Urinary bladder (tissue), 4 donors: ENCODE results near the gene SLC2A4. TPM values are rescaled to one million over a fixed set of nuclear protein-coding genes. Genes with fewer than 3 reads are reported as not detected.
"Not testable (repeated sequence)": the region's sequence is repeated elsewhere in the genome, so short reads cannot be mapped to it uniquely, and the experiment has no call there.

ENCODE experiments used
- DNase-seq: peaks from one replicate; pipeline ENCODE4 v3.0.0-alpha.2; 2015; ENCODE audit errors: extremely low spot score
- H3K27ac ChIP-seq: one replicate; pipeline ENCODE4 v1.5.1; 2013; ENCODE audit warnings: low read depth, mild to moderate bottlenecking, moderate library complexity
- H3K36me3 ChIP-seq: one replicate; pipeline ENCODE4 v1.6.1; 2013; ENCODE audit warnings: mild to moderate bottlenecking, moderate library complexity; ENCODE audit not compliant: insufficient read depth
- H3K4me1 ChIP-seq: one replicate; pipeline ENCODE4 v1.6.1; 2013; ENCODE audit warnings: mild to moderate bottlenecking, moderate library complexity; ENCODE audit not compliant: insufficient read depth
- H3K4me3 ChIP-seq: one replicate; pipeline ENCODE4 v1.5.1; 2013; ENCODE audit warnings: low read depth, low read length
- WGBS: extraction: QIAGEN DNeasy Blood & Tissue Kit; methylation state at CpG from one replicate; pipeline ENCODE4 v1.1.7; 2013; 5-methylcytosine and 5-hydroxymethylcytosine counted together
- polyA plus RNA-seq: library from polyadenylated mRNA; stranded (reverse); fragments of 200-250 nt; gene quantifications from one replicate; pipeline ENCODE4 v1.2.3, GENCODE V29; 2013
- total RNA-seq: library from RNA; depleted of rRNA; stranded (reverse); fragments of >200 nt; gene quantifications from one replicate; pipeline ENCODE4 v1.2.3, GENCODE V29; 2014
- donor health status: healthy with polysubstance abuse.
- donor health status: healthy.

The SLC2A4 gene
- total and polyA plus RNA-seq, 2 donors = 11.6 to 66.1 TPM

DNA sequence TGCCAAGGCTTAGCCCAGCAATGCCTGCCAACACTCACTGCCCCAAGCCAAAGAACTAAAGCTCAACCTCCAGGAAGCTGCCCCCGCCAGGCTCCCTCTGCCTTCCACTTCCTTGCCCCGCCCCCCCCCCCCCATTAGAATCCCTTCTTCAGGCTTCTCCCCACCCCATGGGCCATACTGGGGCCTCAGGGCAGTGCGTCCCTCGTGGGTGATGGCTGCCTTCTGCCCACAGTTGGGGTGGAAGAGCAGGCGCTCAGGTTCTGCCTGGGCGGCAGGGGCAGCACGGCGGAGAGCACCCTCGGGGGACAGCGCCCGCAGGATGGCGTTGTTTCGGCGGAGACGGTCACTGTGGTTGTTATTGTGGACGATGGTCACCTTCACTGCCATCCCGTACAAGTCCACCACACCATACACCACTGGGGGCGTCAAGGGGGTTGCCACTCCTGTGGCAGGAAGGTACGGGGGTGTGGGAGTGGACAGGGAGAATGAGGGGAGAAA is 43.6 kb downstream of the SLC2A4 start:
- Histone ChIP-seq H3K4me1 (no peaks in the 10 kb centered on the region), H3K4me3 (no peak overlapping the region), H3K27ac (no peak overlapping the region), H3K36me3 (peaks cover 3% of the 10 kb centered on the region)
- 91% methylated on average over 19 of the region's 19 CpGs for WGBS
- no peak for DNase-seq

DNA sequence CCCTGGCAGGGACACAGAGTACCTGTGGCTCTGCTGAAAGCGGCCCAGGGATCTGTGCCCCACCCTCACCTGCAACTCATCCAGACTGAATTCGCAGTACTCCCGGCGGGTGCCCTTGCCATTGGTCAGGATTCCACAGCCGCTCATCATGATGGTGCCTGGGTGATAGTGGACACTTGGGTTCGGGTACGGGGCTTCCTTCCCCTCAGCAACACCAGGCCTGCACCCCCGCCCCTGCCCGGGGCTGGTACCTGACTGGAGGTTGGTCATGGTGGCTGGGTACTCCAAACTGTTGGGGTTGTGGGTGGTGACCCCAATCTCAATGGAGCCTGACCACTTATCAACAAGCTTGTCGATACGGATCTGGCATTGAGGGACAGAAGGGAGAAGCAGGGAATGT is 44.7 kb downstream of the SLC2A4 start:
- H3K36me3 ChIP-seq = no peaks in the 10 kb centered on the region
- no peak for DNase-seq
- no peaks in the 10 kb centered on the region for H3K4me1 ChIP-seq
- H3K27ac ChIP-seq = no peak overlapping the region
- 93% methylated on average over 11 of the region's 11 CpGs for WGBS
- no peak overlapping the region for H3K4me3 ChIP-seq

DNA sequence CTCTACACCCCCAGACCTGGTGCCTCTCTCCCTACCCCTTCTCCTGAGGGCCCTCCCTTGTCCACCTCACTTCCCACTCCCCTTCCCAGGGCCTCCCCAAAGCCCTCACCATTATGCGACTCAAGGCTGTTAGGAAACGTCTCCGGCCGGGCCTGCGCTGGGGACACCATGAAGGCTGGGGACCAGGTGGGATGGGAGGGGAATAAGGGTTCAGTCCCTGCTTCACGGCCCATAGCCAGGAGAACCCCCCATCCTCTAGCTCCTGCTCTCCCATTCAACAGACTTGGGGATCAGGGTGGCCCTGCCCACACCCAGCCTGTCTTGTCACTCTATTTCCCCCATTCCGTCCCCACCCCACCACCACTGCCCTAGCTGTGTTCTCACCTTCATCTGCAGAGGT is 45.5 kb downstream of the SLC2A4 start:
- no peak for DNase-seq
- Histone ChIP-seq H3K4me3 (no peak overlapping the region), H3K4me1 (no peaks in the 10 kb centered on the region), H3K27ac (no peak overlapping the region), H3K36me3 (no peaks in the 10 kb centered on the region)
- WGBS = 87% methylated on average over 7 of the region's 7 CpGs

DNA sequence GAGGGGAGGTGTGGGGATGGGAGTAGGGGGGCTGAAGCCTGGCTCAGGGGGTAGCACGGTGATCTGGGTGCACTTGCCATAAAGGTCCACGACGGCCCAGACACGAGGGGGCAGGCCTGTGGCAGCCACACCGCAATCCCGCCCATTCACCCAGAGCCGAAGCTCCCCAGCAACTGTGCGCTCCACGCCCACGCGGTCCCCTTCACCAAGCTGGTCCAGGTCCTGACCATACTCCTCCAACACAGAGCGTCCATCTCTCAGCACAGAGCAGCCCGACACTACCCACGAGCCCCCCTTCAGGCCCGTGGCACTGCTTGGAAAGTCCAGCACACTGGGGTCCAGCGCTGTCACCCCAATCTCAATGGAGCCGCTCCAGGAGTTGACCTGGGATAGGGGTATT is 46.0 kb downstream of the SLC2A4 start:
- DNase-seq = no peak
- H3K4me1 ChIP-seq = no peaks in the 10 kb centered on the region
- no peak overlapping the region for H3K27ac ChIP-seq
- no peaks in the 10 kb centered on the region for H3K36me3 ChIP-seq
- WGBS = 90% methylated on average over 17 of the region's 17 CpGs
- no peak overlapping the region for H3K4me3 ChIP-seq

DNA sequence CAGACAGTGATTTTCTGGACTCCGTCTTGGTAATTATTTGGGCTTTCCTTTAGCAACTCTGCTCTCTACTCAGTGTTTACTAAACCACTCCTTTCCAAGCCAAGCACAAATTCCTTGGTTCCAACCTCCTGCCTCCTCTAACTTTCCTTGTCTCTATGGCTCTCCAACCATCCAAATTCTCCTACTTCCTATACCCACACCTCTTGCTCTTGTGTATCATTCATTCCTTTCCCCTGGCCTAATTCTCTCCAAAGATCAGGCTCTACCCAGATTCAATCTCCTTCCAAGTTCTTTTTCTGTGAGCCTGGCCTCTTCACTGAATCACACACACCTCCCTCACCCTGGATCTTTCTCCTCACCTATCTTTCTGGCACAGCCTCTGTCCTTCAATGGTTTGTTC is 46.5 kb downstream of the SLC2A4 start:
- WGBS = 79% methylated on average over 1 of the region's 1 CpG
- no peak overlapping the region for H3K4me3 ChIP-seq
- H3K27ac ChIP-seq = no peak overlapping the region
- H3K36me3 ChIP-seq = no peaks in the 10 kb centered on the region
- H3K4me1 ChIP-seq = no peaks in the 10 kb centered on the region
- no peak for DNase-seq

DNA sequence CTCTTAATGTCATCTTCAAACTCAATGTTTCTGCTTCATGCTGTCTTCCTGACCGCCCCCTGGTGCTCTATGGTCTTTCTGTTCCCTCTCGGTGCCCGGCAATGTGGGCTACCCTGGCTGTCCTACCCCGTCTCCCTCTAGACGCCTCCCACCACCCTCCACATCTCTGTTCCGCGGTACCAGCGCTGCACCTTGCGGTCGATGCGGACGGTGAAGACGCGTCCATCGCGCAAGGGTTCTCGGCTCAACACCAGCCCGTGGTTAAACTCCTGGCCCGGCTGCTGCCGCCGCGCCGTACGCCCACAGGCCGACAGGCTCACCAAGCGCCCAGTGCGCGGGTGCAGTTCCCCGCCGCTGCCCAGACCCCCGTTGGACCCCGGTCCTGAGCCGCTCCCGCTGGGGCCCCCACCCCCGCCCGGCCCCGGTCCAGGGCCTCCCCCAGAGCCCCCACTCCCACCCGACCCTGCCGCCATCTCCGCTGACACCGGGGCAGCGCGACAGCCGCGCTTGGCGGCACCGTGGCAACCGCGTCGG is 47.4 kb downstream of the SLC2A4 start, which contains the start of gene NEURL4:
NEURL4 (minus strand) TSS at position 496 of the 534 bp plus-strand sequence; CDS start at position 473, 23 bp downstream.
- under 1% methylated on average over 50 of the region's 50 CpGs for WGBS

DNA sequence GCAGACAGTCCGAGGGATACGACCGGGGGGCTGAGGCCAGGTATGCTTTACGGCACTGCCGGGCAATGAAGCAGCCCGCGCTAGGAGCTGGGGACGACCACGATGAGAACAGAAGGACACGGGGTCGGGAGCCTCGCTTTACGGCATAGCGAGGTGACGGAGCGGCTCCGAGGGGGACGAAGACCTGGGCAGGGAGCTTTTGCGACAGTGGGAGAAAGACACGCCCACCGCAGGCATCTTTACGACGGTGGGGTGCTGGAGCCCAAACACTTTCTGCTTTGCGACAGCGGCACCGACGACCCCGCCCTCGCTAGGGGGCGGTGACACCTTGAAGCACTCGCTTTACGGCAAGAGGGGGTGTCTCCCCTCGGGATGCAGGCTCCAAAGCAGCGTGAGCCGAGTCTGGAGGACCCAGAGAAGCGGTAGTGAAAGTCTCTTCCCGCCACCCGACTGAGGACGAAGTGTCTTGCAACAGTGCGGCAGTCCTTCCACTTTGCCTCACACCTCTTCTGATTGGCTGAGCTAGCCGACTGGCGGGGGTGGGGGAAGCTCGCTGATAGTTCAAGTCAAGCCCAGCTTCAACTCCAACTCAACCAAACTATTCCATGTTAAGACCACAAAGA is 48.0 kb downstream of the SLC2A4 start:
- Histone ChIP-seq H3K27ac (peak overlapping the region; percentile 84), H3K36me3 (no peaks in the 10 kb centered on the region), H3K4me1 (no peaks in the 10 kb centered on the region), H3K4me3 (peak overlapping the region; percentile 72)
- DNase-seq = peak; percentile 94
- under 1% methylated on average over 43 of the region's 43 CpGs for WGBS

More for the DNA sequence above, 47.4 kb downstream of the SLC2A4 start, which contains the start of gene NEURL4:
- Histone ChIP-seq H3K4me3 (peak within 1 kb of the TSS; percentile 72), H3K36me3 (no peaks in the 10 kb centered on the region), H3K27ac (peak within 1 kb of the TSS; percentile 84), H3K4me1 (no peaks in the 10 kb centered on the region)
- no peak for DNase-seq

DNA sequence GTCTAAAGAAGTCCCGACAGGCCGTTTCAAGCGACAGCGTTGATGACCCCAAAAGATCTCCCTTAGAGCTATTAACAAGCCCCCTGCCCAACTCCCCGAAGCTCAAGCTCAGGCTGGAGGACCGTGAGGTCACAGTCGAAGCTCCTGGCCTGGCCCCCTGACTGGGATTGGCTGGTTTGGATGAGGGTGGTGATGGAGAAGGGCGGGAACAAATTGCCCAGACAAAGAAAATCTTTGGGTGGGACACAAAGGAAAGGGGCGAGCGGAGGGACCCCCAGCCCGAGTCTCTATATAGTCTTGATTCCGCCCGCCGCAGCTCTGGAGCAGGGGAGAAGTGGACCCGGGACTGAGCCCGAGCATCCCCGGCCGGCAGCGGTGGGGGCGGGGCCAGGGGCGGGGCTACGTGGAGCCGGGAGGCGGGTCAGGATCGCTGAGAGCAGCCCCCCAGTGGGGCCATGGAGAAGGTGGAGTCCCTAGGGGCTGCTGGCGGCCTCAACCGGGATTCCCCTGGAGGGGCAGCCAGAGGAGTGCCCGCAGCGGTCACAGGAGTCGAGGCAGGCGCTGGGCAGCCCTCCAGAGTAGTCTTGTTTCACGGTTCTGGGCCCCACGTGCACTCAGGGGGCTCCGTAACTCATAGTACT is 48.6 kb downstream of the SLC2A4 start:
- H3K4me1 ChIP-seq = no peaks in the 10 kb centered on the region
- peak overlapping the region; percentile 72 for H3K4me3 ChIP-seq
- DNase-seq = peak; percentile 80
- H3K27ac ChIP-seq = peak overlapping the region; percentile 79
- under 1% methylated on average over 34 of the region's 34 CpGs for WGBS
- no peaks in the 10 kb centered on the region for H3K36me3 ChIP-seq

DNA sequence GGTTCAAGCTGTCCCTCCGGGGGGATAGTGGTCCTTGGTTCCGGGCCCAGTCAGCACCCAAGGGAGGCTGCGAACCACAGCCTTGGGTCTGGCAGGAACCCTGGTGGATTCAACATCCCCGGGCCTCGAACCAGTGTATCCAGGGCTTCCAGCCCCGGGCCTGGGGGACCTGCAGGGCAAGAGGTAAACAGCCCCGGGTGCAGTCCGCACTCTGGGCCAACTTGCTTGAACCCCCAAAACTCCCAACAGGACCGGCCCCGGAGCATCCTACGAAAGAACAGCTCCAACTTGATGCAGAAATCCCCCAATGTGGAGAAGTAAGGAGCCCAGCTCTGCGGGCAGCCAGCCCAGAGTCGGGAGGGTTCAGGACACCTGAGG is 49.1 kb downstream of the SLC2A4 start:
- H3K27ac ChIP-seq = no peak overlapping the region
- 62% methylated on average over 13 of the region's 13 CpGs for WGBS
- peak overlapping the region; percentile 72 for H3K4me3 ChIP-seq

DNA sequence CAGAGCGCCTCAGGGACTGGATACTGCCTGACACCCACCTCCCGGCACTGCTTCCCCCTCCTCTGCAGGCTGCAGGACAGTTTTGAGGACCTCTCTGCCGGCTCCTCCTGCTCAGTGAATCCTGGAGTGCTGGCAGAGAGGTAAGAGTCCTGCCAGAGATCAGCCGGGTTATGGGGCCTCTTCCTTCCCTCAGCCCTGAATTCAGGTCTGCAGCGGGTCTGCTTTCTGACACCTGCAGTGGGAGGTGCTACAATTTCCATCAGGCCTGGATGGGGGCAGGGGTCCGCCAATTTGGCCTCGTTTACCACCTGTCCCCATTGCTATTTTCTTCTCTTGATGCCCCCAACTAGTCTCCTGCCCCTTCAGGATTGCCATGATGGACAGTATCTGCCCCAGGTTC is 50.6 kb downstream of the SLC2A4 start:
- WGBS = 59% methylated on average over 7 of the region's 7 CpGs
- Histone ChIP-seq H3K4me3 (no peak overlapping the region), H3K4me1 (no peaks in the 10 kb centered on the region), H3K27ac (no peak overlapping the region), H3K36me3 (no peaks in the 10 kb centered on the region)
- DNase-seq = no peak

More for the DNA sequence above, 49.1 kb downstream of the SLC2A4 start:
- H3K4me1 ChIP-seq = no peaks in the 10 kb centered on the region
- no peaks in the 10 kb centered on the region for H3K36me3 ChIP-seq
- DNase-seq = no peak

DNA sequence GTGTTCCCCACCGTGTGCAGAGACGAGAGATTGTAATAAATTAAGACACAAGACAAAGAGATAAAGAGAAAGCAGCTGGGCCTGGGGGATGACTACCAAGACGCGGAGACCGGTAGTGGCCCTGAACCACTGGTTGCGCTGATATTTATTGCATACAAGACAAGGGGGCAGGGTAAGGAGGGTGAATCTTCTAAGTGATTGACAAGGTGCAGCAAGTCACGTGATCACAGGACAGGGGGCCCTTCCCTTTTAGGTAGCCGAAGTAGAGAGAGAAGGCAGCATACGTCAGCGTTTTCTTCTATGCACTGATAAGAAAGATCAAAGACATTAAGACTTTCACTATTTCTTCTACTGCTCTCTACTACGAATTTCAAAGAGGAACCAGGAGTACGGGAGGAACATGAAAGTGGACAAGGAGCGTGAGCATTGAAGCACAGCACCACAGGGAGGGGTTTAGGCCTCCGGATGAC is 51.1 kb downstream of the SLC2A4 start:
- not testable (repeated sequence) for H3K4me1 ChIP-seq, H3K36me3 ChIP-seq, H3K4me3 ChIP-seq, DNase-seq, H3K27ac ChIP-seq
- WGBS = 30% methylated on average over 14 of the region's 14 CpGs

DNA sequence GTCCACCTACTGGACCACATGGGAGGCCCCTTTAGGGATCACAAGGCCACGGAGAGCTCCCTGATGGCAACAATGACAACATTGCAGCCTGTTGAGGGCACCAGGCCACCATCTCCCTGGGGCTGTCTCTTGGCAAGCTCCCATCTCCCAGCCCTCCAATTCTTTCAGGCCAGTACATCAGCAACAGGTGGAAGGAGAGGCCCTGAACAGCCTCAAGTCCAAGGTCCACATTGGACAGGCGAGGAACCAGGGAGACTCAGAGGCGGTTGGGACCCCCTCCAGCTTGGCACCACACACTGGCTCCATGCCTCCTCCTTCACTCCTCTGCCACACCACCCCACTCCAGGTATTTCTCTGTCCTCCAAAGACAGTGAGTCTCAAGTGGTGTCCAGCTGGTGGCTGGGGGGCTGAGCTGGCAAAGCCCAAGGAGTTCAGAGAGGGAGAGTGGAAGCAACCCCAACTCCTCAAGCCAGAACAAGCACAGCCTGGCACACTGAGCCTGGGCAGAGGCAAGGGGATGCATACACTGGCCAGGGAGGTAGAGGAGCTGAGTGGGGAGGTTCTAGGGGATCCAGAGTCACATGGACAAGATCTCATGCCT is 53.5 kb downstream of the SLC2A4 start:
- Histone ChIP-seq H3K4me3 (no peak overlapping the region), H3K27ac (no peak overlapping the region), H3K36me3 (no peaks in the 10 kb centered on the region), H3K4me1 (no peaks in the 10 kb centered on the region)
- WGBS = 82% methylated on average over 3 of the region's 3 CpGs
- no peak for DNase-seq

DNA sequence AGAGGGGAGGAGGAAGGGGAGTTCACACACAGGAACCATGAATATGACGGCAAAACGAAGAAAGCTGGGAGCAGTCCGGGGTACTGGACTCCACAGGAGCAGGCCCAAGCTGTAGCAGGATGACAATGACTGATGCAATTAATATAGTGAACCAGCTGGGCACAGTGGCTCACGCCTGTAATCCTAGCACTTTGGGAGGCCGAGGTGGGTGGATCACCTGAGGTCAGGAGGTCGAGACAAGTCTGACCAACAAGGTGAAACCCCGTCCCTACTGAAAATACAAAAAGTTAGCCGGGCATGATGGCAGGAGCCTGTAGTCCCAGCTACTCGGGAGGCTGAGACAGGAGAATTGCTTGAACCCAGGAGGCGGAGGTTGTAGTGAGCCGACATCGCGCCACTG is 54.2 kb downstream of the SLC2A4 start:
- not testable (repeated sequence) for H3K4me3 ChIP-seq, H3K4me1 ChIP-seq, H3K27ac ChIP-seq, H3K36me3 ChIP-seq, DNase-seq
- WGBS = 82% methylated on average over 13 of the region's 13 CpGs
